Embryonic facial prominence (tissue), 1 donor: ENCODE measurements around the gene APOBEC2.
"Not testable (repeated sequence)": the region's sequence is repeated elsewhere in the genome, so short reads cannot be mapped to it uniquely, and the experiment has no call there.

Experiments used
- DNase-seq: peaks from one replicate; pipeline ENCODE4 v3.0.0-alpha.2; 2016; ENCODE audit errors: extremely low spot score

The APOBEC2 gene

DNA sequence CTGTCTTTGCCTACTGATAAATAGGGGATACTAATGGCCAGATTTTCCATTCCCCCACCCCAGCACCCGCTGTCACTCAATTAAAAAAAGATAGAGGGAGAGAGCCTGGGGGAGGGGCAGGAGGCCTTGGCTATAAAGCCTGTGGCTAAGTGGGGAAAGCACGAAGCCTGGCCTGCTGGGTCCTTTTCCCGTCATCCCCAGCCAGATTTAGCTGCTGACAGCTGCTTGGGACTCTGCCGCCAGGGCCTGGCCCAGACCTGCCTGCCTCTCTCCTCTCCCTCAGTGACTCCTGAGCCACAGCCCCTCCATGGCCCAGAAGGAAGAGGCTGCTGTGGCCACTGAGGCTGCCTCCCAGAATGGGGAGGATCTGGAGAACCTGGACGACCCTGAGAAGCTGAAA lies at the start of gene APOBEC2:
TSS of gene APOBEC2 (plus strand) at position 162 of the 400 bp plus-strand sequence. CDS start at position 308, 146 bp downstream.
- no peak for DNase-seq

DNA sequence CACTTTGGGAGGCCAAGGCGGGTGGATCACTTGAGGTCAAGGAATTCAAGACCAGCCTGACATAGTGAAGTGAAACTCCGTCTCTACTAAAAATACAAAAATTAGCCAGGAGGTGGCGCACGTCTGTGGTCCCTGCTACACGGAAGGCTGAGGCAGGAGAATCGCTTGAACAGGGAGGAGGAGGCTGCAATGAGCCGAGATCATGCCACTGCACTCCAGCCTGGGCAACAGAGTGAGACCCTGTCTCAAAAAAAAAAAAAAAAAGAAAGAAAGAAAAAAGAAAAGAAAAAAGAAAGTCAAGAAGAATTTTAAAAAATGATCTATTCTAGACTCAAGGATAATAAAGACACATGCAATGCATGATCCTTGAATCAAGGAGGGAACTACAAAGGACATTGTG lies 46.8 kb upstream of the APOBEC2 start:
- not testable (repeated sequence) for DNase-seq

DNA sequence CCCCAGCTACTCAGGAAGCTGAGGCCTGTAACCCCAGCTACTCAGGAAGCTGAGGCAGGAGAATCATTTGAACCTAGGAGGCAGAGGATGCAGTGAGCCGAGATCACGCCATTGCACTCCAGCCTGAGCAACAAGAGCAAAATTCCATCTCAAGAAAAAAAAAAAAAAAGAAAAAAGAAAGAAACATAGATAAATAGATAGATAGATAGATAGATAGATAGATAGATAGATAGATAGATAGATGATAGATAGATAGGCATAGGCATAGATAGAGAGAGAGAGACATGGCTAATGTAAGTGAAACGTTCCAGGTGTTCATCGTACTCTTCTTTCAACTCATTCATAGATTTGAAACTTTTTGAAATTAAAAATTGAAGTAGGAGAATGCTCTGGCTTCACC lies 46.0 kb upstream of the APOBEC2 start:
- DNase-seq, result not testable (repeated sequence)

DNA sequence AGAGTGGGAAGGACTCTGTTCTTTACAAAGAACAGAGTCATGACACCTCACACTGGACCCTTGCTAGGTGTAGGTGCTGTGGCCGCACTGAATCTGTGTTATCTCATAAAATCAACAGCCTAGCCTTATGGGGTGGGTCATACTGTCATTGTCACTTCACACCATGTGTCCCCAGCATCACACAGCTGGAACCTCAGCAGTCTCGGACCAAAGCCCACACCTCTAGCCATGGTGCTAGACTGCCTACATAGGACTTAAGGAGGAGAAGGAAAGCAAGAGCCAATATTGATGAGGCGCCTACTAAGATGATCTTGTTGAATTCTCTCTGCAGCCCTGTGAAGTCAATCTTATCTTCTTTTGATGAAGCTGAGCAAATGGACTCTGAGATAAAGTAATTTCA lies 45.0 kb upstream of the APOBEC2 start:
- no peak for DNase-seq

DNA sequence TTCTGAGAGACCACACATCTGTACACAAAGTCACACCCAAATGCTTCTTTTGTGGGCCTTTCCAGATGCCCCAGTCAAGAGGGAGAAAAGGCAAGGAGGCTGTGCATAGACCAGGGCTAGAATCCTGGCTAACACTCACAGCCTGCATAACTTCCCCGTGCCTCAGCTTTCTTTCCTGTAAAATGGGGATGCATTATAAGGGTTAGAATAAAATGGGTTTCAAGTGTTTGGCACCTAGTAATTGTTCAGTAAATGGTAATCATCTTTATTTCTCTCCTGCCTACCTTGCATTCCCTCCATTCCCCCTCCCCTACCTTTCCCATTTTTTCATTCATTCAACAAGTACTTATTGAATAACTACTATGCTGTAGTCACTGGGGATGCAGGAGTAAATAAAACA lies 43.3 kb upstream of the APOBEC2 start:
- no peak for DNase-seq

DNA sequence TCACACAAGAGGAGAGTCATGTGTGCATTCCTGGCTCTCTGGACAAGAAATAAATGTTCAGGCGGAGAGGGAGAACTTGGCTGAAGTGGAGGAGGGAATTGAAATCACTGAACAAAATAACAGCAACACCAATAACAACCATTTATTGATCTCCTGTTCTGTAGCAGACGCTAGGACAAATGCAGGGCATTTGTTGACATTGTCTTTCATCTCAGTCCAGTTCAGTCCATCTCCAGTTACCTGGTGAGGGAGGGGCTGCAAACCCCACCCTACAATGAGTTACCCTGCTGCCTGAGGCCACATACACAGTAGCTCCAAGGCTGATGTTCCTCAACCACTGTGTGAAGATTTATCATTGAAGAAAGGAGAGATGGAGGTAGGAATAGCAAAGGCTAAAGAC lies 41.3 kb upstream of the APOBEC2 start:
- DNase-seq, result no peak

DNA sequence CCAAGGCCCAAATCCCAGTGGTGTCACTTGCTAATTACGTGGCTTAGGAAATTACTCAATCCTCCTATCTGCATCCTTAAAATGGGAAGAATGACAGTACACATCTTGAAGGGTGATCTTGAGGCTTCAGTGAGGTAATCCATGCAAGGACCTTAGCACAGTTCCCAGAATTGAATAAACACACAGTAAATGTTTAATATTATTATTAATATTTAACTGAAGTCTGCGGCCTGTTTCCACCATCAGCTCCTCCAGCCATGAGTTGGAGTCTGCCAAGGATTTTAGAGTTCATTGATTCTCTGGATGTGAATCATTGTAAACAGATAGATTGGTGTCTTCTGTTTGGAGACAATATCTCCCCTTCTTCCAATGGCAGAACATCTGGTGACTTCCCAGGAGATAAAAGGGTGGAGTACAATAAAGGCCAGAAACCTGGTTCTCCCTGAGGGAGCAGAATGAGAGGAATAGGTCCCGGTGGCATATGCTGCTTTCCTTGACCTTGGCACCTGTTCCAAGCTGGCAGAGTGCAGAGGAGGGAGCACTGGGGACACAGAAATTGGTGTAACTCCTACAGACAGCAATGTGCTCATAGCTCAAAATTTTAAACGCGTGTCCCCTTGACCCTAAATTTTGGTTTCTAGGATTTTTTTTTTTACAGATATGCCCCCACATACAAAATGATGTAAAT lies 39.4 kb upstream of the APOBEC2 start:
- no peak for DNase-seq

DNA sequence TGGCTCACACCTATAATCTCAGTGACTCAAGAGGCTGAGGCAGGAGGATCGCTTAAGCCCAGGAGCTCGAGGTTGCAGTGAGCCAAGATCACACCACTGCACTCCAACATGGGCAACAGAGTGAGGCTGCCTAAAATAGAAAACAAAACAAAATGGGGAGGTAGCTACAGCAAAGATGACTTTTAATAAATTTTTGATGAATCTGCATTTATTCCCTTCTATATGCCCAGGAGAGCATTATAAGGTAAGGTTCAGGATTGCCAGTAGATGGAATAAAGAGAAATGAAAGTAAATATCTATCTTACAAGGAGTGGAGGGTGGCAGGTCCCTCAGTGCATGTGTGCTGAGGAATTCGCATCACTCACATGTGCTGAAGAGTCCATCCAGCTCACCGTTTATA lies 38.2 kb upstream of the APOBEC2 start:
- DNase-seq, result no peak

DNA sequence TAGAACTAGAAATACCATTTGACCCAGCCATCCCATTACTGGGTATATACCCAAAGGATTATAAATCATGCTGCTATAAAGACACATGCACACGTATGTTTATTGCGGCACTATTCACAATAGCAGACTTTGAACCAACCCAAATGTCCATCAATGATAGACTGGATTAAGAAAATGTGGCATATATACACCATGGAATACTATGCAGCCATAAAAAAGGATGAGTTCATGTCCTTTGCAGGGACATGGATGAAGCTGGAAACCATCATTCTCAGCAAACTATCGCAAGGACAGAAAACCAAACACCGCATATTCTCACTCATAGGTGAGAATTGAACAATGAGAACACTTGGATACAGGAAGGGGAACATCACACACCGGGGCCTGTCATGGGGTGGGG lies 37.1 kb upstream of the APOBEC2 start:
- DNase-seq, result not testable (repeated sequence)

DNA sequence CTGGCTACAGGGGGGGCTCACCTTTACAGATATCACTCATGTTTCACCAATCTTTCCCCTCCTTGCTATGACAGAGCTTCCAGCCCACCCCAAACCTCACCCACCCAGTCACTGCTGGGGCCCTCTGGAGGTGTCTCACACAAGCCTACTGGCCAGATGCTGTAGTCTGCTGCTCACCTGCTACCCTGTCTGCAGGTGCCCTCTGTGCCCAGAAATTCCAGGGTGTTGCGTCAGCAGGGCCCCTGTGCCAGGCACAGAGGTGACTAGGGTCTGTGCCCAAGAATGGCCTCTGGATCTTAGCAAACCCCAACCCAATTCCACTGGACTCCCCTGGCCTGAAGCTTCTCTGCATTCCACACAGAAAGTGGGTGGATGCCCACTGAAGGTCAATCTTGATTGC lies 35.3 kb upstream of the APOBEC2 start:
- no peak for DNase-seq

DNA sequence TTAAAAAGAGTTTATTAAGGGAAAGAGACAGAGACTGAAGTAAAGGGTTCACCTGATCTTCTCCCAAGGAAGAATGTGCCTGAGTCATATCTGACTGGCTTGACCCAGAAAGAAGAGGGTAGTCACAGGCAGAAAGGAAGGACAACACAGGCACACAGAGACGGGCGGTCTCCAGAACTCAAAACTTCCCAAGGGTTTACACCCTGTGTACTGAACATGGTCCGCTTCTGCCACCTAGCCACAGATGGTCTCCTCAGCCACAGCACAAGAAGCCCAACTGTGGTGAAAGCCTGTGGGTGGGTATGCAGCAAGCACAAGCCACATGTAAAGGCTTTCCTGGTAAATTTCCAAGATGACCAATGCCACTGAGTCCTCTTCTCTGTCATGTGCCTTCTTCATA lies 31.2 kb upstream of the APOBEC2 start:
- DNase-seq, result no peak

DNA sequence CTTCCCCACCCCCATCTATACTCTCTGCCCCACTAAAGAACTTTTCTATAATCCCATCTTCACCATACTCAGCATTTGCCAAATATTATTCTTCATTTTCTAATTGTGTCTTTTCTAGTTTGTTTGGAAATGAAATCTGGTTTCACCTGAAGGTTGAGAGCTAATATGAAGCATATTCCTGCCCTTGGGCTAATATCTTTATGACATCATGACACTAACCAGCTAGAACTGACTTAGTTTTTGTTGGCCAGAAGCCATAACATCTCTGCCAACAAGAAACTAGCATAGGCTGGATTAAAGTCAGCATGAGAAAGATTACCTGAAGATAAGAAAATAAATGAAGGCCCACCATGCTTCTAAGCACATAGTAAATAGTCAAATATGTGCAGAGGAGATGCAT lies 30.7 kb upstream of the APOBEC2 start:
- no peak for DNase-seq

DNA sequence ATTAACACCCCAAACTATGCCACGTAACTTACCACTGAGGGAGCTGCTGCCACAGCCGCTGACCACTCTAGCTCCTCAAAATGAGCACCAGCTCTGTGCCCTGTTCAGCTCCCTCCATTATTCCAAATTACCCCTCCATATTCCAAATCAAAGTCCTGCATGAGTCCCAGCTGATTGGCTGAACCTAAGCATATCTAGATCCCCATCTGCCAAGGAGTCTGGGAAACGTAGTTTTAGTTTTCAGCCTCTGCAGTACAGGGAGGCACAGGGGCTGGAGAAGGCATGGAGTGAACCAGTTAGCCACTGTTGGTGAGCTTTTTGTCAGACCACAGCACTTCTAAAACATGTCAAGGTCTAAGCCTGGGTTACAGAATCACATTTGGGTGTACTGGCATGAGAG lies 29.9 kb upstream of the APOBEC2 start:
- DNase-seq, result no peak

DNA sequence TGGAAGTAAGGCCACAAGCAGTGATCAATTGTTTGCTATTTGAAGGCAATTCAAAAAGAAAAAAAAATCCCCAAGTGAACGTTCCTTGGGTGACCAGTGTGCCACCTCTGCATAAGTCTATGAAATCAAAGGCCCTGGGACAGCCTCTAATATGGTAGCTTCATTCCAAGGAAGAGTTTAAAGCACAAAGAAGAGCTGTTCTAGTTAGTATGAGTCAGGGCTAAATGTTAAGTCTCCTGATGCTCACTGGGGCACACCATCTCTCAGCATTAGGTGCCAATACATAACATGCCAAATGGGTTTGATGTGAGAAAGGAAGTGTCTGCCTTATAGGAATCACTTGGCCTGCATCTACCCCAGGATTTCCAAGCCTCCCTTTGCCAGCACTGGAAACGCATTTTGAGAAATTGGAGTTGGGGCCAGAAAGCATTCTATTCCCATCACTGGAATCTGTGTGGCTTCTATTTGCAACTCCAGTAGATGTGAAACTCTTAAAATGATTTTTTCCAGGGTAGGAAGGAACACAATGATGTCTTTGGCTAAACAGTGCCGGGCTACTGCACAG lies 27.0 kb upstream of the APOBEC2 start:
- DNase-seq, result no peak

DNA sequence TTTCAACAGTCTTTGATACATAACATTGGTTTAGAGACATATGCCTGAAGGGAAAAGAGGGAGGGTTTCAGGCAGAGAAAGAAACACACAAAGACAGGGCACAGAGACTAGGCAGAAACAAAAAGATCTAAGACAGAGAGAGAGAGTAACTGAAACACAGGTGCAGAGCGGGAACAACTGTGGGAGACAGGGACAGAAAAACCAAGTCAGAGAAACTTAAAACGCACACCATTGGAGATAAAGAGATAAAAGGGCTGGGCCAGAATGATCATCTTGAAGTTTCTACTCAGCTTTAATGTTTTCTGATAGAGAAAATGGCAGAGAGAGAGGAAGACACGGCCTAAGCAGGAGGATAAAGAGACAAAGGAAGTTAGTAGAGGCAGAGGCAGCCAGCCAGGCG lies 25.8 kb upstream of the APOBEC2 start:
- DNase-seq, result no peak

DNA sequence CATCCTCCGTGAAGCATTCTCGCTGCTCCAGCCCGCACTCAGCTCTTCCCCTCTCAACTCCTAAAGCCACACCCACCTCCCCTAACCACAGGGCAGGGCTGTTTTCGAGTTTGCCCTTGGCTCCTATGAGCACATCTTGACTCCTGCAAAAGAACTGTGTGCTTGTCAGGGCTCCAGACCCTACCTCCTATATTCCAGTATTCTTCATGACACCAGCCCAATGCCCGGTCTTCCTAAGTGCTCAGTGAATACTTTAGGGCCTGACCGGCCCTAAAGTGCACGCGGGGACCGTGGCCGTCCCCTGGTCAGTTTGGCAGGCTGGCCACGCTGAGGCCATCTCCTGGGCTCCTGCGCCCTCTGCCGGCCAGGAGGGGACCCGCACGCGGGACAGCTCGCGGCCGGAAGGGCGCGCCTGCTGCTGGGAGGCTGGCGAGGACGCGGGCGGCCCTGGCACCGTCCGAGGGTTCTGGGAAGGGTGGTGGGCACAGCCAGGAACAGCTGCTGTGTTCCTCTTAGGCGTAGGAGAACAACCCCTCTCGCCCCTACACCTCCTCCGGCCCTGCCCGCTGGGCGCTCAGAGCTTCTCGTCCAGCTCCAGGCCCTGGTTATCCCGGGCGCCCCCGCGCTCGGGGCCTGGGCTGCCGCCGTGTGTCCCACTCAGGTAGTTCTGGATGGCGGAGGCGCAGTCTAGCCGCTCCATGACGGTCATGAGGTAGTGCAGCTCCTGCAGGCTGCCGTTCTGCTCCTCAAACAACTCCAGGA lies 25.0 kb upstream of the APOBEC2 start:
- DNase-seq, result no peak

DNA sequence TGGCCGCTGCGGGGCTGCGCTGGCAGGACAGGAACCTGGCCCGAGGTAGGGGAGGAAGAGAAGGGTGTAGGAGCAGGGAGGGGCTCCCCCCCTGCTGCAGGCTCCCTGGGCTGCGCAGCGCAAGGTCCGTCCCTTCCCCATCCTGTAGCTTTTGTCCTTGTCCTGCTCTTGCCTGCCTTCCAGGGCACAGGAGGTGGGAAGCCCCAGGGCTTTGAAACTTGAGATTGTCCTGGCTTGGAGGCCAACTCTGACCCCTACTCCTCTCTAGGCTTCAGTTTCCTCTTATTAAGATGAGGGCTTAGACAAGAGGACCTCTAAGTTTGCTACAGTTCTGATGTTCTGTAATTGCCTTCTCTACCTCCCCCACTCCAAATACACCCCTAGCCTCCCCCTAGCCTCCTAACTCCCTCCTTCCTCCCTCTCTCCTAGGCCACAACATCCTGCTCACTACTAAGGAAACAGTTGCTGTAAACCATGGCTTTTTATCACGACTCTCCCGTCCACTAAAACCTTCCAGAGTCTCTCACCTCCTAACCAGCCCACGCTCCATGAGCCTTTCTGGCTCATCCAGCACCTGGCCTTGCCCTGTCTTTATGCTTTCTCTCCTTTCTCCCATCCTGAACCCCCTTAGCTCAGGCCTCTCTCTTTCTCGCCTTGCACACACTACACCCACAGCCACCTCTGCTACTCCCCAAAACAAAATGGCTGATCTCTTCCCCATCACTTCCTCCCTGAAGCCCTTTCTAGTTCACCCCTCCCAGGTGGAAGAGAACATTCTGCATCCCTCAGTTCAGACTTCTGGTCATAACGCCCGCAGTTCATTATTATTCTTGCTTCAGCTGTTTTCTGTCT lies 24.2 kb upstream of the APOBEC2 start:
- DNase-seq, result no peak

DNA sequence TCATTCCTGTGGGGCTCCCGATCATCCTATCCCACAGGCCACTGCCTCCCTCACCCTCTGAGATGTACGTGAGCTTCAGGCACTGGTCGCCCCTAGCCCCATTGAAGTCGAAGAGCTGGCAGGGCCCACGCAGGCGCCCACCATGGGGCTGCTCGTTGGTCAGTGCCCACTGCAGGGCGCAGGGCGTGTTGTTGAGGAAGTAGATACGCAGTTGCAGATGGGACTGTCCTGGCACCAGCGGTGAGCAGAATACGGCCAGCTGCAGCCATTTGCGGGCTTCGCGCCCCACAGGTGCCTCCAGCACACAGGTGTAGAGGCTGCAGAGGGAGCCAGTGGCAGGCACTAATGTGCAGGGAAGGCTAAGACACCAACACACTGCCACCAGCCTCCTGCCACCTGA lies 20.2 kb upstream of the APOBEC2 start:
- no peak for DNase-seq

DNA sequence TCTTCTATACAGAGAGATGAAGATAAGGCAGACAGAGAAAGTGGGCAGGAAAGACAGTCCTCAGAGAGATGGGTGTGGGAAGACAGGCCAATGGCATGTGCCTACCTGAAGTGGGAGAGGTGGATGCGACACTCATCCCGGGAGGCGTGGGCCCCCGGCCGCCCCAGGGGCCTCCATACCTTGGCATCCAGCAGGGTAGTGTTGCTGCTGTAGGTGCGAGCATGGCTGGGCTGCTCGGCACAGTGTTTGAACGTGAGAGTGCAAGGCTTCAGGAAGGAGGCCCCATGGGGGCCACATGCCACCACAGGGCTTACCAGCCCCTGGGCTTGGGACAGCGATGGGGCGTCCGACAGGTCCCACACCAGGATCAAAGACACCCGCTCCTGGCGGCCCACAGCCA lies 19.2 kb upstream of the APOBEC2 start:
- no peak for DNase-seq

DNA sequence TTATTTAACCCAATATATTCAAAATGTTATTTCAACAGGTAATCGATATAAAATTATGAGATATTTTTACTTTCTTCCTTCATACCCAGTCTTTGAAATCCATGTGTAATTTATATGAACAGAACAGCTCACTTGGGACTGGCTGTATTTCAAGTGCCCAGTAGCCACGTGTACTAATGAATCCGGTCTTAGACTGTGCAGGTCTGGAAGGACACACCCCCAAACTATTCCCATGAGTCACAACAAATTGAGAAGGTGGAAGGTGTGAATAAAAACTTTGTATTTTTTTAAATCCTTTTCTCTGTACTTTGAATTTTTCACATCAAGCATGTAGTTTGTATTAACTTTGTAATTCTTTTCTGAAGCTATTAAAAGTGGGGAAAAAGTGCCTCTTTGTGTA lies 16.8 kb upstream of the APOBEC2 start:
- DNase-seq, result no peak

DNA sequence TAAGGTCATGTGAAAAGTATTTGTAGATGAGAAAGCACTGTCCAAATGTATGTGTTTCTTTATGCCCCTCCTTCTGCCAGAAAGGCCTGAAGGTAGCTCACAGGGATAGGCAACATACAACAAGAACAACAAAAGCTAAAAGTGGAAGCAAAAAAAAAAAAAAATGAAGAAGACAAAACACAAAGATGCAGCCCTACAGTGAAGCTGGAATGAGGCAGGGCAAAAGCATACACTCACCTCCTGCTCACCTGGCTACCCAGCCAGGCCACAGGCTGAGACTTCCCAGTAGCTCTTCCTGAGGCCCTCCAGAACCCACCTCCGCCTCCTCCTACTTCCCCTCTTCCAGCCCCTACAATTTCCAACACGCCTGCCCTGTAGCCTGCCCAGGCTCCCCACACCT lies 16.4 kb upstream of the APOBEC2 start:
- DNase-seq, result no peak
